Fibroblast of peridontal ligament (primary cell): Measurements from ENCODE around the gene USP10.

Experiments used
- DNase-seq: peaks from one replicate; pipeline ENCODE4 v3.0.0-alpha.2; 2010; ENCODE audit errors: extremely low read depth

Gene USP10

DNA sequence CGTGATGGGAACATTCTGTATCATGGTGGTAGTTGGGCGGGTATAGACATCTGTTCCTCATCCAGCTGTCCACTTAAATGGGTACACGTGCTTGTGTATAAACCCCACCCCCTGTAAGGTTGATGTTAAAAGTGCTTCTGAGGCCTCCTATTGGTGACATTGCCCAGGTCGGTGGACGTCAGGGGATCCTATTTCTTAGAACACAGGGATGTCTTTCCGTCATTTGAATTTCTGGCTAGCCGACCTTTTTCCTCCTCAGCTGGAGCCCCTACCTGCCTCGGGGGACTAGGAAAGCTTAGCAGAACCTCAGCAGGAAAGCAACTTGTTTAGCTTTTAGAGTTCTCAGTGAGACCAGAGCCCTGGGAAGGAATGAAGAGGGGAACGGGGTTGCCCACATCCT is 103.3 kb downstream of the USP10 start:
- DNase-seq = no peak

DNA sequence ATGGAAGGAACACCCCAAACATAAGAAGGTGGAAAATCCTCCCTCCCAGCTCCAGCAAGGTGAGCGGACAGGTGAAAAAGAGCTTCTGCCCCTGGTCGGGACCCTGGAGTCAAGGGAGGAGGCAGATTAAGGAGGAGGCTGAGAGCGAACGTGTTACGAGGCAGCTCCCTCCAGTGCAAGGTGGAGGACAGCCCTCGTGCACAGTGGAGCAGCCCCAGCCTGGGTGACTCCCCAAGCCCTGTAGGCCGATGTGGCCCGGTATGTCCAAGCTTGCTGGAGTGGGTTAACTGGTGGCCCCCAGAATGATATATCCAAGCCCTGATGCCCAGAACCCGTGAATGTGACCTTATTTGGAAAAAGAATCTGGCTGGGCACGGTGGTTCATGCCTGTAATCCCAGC is 104.5 kb downstream of the USP10 start:
- no peak for DNase-seq

DNA sequence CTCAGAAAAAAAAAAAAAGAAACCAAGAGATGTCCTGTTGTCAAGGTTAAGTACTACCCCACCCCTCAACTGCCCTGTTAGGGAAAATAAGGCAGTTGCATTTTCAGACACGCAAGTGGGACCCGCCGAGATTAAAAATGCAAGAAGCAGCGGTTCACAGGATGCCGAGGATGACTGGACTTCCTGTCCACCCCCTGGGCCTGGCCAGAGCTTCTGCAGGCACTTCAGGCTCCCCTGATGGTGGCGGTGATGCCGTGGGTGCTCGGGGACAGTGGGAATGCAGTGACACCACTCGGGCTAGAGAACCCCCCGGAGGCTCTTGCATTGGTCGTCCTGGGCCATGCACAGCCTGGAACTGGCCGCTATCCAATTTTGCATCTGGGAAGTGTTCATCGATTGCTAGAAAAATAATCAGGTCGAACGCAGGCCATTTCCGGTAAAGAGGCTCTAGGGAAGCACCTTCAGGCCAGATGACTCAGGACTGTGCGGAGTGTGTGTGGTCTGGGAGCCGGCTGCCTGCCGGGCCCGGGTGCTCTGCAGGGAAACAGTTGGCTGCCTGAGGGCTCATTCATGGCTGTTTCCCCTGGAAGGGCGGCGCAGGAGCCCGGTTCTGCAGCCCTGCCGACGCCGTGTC is 106.6 kb downstream of the USP10 start:
- DNase-seq = peak; percentile 60

- no peak for DNase-seq
Measured at GRCh38 chr16:84806890-84807258, 107.1 kb downstream of the USP10 start.

GRCh38 chr16:84807776-84808175 is 108.0 kb downstream of the USP10 start:
- DNase-seq = no peak

GRCh38 chr16:84808826-84809225 is 109.0 kb downstream of the USP10 start:
- no peak for DNase-seq

- DNase-seq = peak; percentile 94
Measured at GRCh38 chr16:84810518-84811273, 110.9 kb downstream of the USP10 start.

DNA sequence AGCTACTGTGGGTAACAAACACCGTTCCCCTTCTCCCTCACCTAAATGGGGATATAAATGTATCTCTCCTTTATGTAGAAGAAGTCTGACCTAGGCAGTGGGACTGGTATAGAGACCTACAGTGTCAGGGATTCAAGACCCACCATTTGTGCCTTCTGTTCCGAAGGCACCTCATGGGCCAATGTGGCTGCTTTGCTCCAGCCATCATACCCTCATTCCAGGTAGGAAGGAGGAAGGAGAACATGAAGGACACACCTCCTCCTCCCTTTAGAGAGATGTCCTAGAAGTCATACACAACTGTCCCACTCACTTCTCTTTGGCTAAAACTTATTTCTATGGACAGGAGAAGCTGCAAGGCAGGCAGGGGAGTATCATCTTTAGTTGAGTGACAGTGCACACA is 111.7 kb downstream of the USP10 start:
- no peak for DNase-seq

- no peak for DNase-seq
Measured at GRCh38 chr16:84813141-84813934, 113.5 kb downstream of the USP10 start.

- no peak for DNase-seq
Measured at GRCh38 chr16:84815462-84815861, 115.7 kb downstream of the USP10 start.

GRCh38 chr16:84816023-84816422 is 116.2 kb downstream of the USP10 start:
- DNase-seq = no peak

GRCh38 chr16:84816485-84816884 is 116.7 kb downstream of the USP10 start:
- no peak for DNase-seq

GRCh38 chr16:84817206-84817605 is 117.4 kb downstream of the USP10 start:
- no peak for DNase-seq

GRCh38 chr16:84817613-84818012 is 117.8 kb downstream of the USP10 start:
- no peak for DNase-seq

- no peak for DNase-seq
Measured at GRCh38 chr16:84818133-84818532, 118.3 kb downstream of the USP10 start.

DNA sequence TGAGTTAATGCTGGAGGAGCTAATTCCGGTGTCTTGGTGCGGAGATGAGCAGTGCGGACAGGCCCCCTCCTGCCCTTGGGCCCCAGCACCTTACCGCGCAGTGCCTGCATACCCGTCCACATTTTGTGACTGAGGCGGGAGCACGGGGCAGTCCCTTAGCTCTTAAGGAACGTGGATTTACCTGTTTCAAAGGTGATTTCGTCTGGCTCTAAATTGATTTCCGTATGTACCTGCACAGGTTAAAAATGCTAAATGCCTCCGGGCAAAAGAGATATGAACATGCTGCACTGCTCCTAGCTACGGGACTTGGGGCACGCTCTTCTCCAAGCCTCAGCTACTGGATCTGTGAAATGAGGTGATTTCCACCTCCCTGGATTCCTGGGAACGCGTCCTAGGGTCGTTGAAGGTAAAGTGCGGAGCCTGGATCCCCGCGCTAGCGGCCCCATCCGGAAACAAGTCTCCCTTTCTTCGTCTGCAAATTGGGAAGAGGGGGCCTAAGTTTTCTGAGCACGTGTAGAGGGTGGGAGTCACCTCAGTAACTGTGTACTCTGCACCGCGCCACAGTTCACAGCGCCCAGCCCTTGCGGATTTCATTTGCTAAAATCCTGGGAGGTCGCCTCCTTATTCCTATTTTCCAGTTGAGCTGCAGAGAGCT is 119.3 kb downstream of the USP10 start:
- DNase-seq = no peak

DNA sequence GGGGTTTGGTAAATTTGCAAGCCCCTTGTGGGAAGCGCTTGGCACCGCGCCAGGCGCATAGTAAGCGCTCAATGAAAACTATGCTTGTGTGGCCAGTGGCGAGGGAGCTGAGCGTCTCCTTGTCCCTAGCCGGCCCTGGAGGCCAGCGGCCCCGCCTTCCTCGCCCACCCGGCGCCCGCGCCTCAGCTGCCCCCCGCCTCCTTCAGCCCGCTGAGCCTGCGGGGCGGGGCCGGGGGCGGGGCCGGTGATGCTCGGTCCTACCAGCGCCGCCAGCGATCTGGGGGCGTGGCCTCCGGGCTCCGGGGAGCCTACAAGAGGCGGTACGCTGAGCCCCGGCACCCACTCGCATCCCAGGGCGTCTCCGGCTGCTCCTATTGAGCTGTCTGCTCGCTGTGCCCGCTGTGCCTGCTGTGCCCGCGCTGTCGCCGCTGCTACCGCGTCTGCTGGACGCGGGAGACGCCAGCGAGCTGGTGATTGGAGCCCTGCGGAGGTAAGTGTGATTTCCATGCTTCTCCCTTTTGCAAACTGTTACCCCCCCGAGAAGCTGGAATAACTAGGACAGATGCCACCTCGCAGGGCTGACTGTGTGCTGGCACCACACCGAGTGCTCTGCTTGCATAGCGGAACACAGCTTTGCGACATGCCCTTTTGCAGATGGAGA is 120.0 kb downstream of the USP10 start, which contains the start of gene CRISPLD2:
Gene CRISPLD2, plus strand, starts transcription at position 342 of the 661 bp plus-strand sequence. CDS start 18,511 bp downstream, outside the sequence.
- peak; percentile 73 for DNase-seq

DNA sequence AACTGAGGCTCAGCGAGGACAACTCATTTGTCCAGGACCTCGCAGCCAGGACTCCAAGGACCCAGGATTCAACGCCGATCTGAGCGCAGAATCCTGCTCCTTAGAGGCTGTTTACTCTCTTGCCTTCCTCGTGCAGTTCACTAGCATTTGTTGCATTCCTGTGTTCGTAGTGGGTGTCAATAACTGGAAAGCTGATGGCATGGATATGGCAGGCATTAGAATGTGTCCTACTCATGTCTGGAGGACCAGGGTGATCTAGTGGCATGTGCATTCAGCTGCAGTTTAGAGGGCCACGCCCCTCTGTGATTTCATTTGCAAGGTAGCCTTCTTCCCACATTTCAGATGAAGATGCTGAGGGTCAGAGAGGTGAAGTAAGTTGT is 120.5 kb downstream of the USP10 start:
- no peak for DNase-seq

GRCh38 chr16:84820771-84821170 is 121.0 kb downstream of the USP10 start:
- no peak for DNase-seq

GRCh38 chr16:84821179-84821578 is 121.4 kb downstream of the USP10 start:
- no peak for DNase-seq
